Endodermal cell (in vitro differentiated cells): ENCODE measurements around the gene ANKRD6. TPM values are rescaled to one million over a fixed set of nuclear protein-coding genes. Genes with fewer than 3 reads are reported as not detected.

Experiments used
- DNase-seq: peaks from one replicate; pipeline ENCODE4 v3.0.0-alpha.2; 2017
- H3K27ac ChIP-seq: 2 replicates; pipeline ENCODE4 v1.5.1; 2013; ENCODE audit warnings: mild to moderate bottlenecking, low read depth, low read length, moderate library complexity
- H3K27me3 ChIP-seq: 2 replicates; pipeline ENCODE4 v1.6.1; 2013; ENCODE audit warnings: mild to moderate bottlenecking, low read length, moderate library complexity; ENCODE audit not compliant: insufficient read depth, control insufficient read depth, poor library complexity, severe bottlenecking
- H3K36me3 ChIP-seq: 2 replicates; pipeline ENCODE4 v1.7.0; 2013; ENCODE audit warnings: mild to moderate bottlenecking, low read length, moderate library complexity; ENCODE audit not compliant: control insufficient read depth, insufficient read depth
- H3K4me1 ChIP-seq: one replicate; pipeline ENCODE4 v1.7.0; 2013; ENCODE audit warnings: low read length; ENCODE audit not compliant: control insufficient read depth, insufficient read depth
- H3K4me3 ChIP-seq: 2 replicates; pipeline ENCODE4 v1.5.1; 2013; ENCODE audit warnings: mild to moderate bottlenecking, low read length, moderate library complexity
- H3K9ac ChIP-seq: 2 replicates; pipeline ENCODE4 v1.6.1; 2013; ENCODE audit warnings: mild to moderate bottlenecking, low read length, moderate library complexity; ENCODE audit not compliant: poor library complexity, severe bottlenecking; ENCODE audit errors: extremely low read depth
- H3K9me3 ChIP-seq: 2 replicates; pipeline ENCODE4 v1.6.1; 2013; ENCODE audit warnings: mild to moderate bottlenecking, low read length, moderate library complexity; ENCODE audit not compliant: control insufficient read depth
- H3K27ac Mint-ChIP-seq: 2 replicates; pipeline ENCODE4 v1.8.0; 2020; ENCODE audit warnings: mixed read lengths
- H3K27me3 Mint-ChIP-seq: 2 replicates; pipeline ENCODE4 v1.8.0; 2021; ENCODE audit warnings: mild to moderate bottlenecking, mixed read lengths; ENCODE audit not compliant: insufficient read depth
- H3K36me3 Mint-ChIP-seq: 2 replicates; pipeline ENCODE4 v1.8.0; 2020; ENCODE audit warnings: low read depth, mixed read lengths
- H3K4me1 Mint-ChIP-seq: 2 replicates; pipeline ENCODE4 v1.8.0; 2020; ENCODE audit warnings: mixed read lengths
- H3K4me3 Mint-ChIP-seq: 2 replicates; pipeline ENCODE4 v1.8.0; 2020; ENCODE audit warnings: mild to moderate bottlenecking, moderate library complexity, mixed read lengths
- H3K9me3 Mint-ChIP-seq: 2 replicates; pipeline ENCODE4 v1.8.0; 2020; ENCODE audit warnings: mild to moderate bottlenecking, mixed read lengths
- WGBS, 2 experiments: methylation state at CpG; one replicate each; pipeline versions ENCODE4 v1.1.5 to v1.1.7; 2013; ENCODE audit warnings: missing lambda C conversion rate in 2 of 2, mixed read lengths in 1 of 2; ENCODE audit not compliant: insufficient coverage in 1 of 2, insufficient read length in 1 of 2; 5-methylcytosine and 5-hydroxymethylcytosine counted together
- total RNA-seq, 2 donors: library from RNA; stranded (reverse); fragmentation: NEBNext Ultra II Directional in 1 of 2; extraction: Animal tissue kit (Norgen Biotek cat#: 25700) in 1 of 2; gene quantifications; 2 replicates in 1 of 2; 3 replicates in 1 of 2; pipeline ENCODE4 v1.2.1, GENCODE V29; 2021
- TF ChIP-seq, protein P1 (sequence below): fragments of 200-600 bp; sonication (generic); conservative IDR thresholded peaks from 2 replicates; pipeline ENCODE4 v1.5.0; 2021; ENCODE audit warnings: antibody characterized with exemption, mild to moderate bottlenecking

Gene ANKRD6
- total RNA-seq, 2 donors from 2014 or later: 88.7 to 110 TPM

- Histone ChIP-seq H3K4me1 (no peaks in the 10 kb centered on the region), H3K27me3 (no peaks in the 10 kb centered on the region), H3K9ac (no peak overlapping the region), H3K4me3 (no peak overlapping the region), H3K9me3 (peaks cover 6% of the 10 kb centered on the region), H3K27ac (no peak overlapping the region), H3K36me3 (peaks cover 40% of the 10 kb centered on the region)
- no peak overlapping the region for H3K4me3 Mint-ChIP-seq
- peaks cover 33% of the 10 kb centered on the region for H3K4me1 Mint-ChIP-seq
- H3K36me3 Mint-ChIP-seq: peaks cover 19% of the 10 kb centered on the region
- H3K27me3 Mint-ChIP-seq: peaks cover 16% of the 10 kb centered on the region
- WGBS, 2 experiments: 94 to 100% methylated on average over 2 of the region's 2 CpGs
- TF ChIP-seq, protein P1, sequence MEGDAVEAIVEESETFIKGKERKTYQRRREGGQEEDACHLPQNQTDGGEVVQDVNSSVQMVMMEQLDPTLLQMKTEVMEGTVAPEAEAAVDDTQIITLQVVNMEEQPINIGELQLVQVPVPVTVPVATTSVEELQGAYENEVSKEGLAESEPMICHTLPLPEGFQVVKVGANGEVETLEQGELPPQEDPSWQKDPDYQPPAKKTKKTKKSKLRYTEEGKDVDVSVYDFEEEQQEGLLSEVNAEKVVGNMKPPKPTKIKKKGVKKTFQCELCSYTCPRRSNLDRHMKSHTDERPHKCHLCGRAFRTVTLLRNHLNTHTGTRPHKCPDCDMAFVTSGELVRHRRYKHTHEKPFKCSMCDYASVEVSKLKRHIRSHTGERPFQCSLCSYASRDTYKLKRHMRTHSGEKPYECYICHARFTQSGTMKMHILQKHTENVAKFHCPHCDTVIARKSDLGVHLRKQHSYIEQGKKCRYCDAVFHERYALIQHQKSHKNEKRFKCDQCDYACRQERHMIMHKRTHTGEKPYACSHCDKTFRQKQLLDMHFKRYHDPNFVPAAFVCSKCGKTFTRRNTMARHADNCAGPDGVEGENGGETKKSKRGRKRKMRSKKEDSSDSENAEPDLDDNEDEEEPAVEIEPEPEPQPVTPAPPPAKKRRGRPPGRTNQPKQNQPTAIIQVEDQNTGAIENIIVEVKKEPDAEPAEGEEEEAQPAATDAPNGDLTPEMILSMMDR: no peak
- DNase-seq: no peak
- no peak overlapping the region for H3K27ac Mint-ChIP-seq
- peaks cover 2% of the 10 kb centered on the region for H3K9me3 Mint-ChIP-seq
These were observed 6.1 kb downstream of the ANKRD6 start for GRCh38 chr6:89439014-89439413.

DNA sequence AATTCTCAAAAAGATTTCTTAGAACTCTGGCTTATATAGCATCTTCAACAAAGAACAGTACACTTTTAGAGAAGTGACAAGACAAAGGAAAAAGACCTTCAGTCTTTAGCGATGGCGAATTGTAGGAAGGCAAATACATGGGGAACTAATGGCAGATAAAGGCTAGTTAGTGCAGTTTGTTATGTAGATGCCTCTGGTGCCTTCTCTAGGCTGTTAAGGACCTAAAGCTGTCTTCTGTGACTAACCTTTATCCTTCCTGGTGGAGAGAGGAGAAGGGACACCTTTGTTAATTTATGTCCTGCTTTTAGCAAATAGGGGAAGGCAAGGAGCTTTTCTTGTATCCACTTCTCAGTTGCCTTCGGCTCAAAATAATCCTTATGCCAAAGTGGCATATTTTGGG is 7.2 kb downstream of the ANKRD6 start:
- Mint-ChIP-seq H3K27me3 (peaks cover 9% of the 10 kb centered on the region), H3K27ac (no peak overlapping the region)

GRCh38 chr6:89443658-89444057 is 10.7 kb downstream of the ANKRD6 start:
- Histone ChIP-seq H3K9ac (no peak overlapping the region), H3K9me3 (peaks cover 6% of the 10 kb centered on the region), H3K27ac (no peak overlapping the region), H3K4me3 (no peak overlapping the region), H3K4me1 (no peaks in the 10 kb centered on the region), H3K27me3 (no peaks in the 10 kb centered on the region), H3K36me3 (peaks cover 24% of the 10 kb centered on the region)
- no peak for DNase-seq
- Mint-ChIP-seq H3K27me3 (peaks cover 2% of the 10 kb centered on the region), H3K9me3 (peaks cover 2% of the 10 kb centered on the region), H3K36me3 (peaks cover 21% of the 10 kb centered on the region), H3K4me3 (no peak overlapping the region), H3K4me1 (peaks cover 2% of the 10 kb centered on the region), H3K27ac (no peak overlapping the region)
- TF ChIP-seq, protein P1: no peak
- 93 to 98% methylated on average over 5 of the region's 5 CpGs for WGBS, 2 experiments

More for the DNA sequence above, 7.2 kb downstream of the ANKRD6 start:
- no peak overlapping the region for H3K9ac ChIP-seq
- H3K27ac ChIP-seq: no peak overlapping the region
- Mint-ChIP-seq H3K4me1 (peaks cover 22% of the 10 kb centered on the region), H3K9me3 (peaks cover 2% of the 10 kb centered on the region), H3K4me3 (no peak overlapping the region), H3K36me3 (peaks cover 22% of the 10 kb centered on the region)
- no peaks in the 10 kb centered on the region for H3K27me3 ChIP-seq
- peaks cover 40% of the 10 kb centered on the region for H3K36me3 ChIP-seq
- TF ChIP-seq, protein P1: no peak
- no peaks in the 10 kb centered on the region for H3K4me1 ChIP-seq
- 83 to 100% methylated on average over 1 to 3 of the region's 3 CpGs for WGBS, 2 experiments
- peak; percentile 16 for DNase-seq
- H3K4me3 ChIP-seq: no peak overlapping the region
- H3K9me3 ChIP-seq: peaks cover 6% of the 10 kb centered on the region
